Activated CD8-positive, alpha-beta memory T cell treated with anti-CD3 and anti-CD28 coated beads, Interleukin-2, amount 50 U/mL, for 24 hours (primary cell): ENCODE measurements around the gene SKI.

Experiments used
- DNase-seq: peaks from one replicate; pipeline ENCODE4 v3.0.0-alpha.2; 2020; ENCODE audit errors: extremely low read depth

The SKI gene

DNA sequence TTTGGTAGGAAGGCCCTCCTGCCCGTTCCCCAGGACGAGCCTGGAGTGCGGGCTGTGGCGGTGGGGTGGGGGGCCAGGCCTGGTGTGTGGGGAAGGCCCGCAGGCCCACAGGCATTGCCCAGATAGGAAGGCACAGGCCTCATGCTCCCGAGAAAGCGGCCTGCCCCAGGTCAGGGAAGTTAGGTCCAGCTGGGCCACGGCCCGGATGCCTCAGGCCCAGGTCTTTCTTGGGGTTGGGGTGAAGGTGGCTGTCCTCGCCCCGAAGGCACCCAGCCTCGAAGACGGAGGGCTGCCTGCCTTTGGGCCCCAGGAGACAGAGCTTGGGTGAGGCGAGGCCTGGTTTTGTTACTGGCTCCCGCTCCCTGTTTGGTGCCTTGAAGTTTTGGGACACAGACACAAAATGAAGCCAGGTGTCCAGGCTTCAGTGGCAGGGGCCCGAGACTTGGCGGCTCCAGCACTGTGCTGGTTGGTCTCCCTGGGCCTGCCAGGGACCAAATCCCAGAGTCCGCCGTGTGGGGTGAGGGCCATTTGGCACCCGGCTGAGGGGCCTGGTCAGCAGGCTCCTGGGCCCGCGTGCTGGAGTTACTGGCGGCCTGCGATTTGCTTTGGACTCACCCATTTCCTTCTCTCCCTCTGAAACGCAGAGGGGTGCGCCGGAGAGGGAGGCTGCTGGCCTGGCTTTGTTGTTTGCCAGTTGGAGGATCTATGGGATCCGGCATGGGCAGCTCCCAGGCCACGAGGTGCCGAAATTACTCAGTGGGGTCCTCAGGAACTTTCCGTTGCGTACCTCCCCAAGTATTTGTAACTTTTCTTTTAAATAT is 2.0 kb downstream of the SKI start:
- no peak for DNase-seq

DNA sequence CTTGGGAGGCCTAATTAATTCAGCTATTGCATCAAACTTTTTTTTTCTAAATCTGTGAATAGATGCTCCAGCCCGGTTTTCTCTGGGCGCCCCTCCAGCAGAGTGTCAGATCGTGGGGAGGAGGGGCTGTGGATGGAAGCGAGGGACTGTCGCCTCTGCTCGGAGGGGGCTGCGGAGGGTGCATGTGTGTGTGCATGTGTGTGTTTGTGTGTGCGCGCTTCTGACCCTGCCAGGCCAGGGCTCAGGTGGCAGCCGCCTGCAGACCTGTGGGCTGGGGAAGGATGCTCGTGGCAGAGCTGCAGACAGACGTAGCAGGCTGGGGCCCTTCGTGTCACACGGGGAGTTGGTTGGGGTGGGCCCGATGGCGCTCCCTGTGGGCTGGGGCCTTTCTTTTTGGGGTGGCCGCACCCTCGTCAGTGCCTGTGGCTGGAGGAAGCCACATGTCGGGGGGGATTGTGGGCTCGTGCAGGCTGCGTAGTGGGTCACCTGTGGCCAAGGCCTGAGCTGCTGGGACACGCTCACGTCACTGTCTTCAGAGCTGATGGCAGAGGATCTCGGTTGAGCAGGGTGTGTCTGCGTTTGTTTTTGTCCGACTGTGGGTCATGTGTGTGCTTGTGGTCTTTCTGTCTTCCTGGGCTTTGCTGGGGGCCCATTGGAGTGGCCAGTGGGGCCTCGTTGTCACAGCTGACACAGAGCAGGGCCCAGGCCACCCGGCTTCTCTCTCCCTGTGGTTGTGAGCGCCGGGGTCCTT is 2.8 kb downstream of the SKI start:
- no peak for DNase-seq

DNA sequence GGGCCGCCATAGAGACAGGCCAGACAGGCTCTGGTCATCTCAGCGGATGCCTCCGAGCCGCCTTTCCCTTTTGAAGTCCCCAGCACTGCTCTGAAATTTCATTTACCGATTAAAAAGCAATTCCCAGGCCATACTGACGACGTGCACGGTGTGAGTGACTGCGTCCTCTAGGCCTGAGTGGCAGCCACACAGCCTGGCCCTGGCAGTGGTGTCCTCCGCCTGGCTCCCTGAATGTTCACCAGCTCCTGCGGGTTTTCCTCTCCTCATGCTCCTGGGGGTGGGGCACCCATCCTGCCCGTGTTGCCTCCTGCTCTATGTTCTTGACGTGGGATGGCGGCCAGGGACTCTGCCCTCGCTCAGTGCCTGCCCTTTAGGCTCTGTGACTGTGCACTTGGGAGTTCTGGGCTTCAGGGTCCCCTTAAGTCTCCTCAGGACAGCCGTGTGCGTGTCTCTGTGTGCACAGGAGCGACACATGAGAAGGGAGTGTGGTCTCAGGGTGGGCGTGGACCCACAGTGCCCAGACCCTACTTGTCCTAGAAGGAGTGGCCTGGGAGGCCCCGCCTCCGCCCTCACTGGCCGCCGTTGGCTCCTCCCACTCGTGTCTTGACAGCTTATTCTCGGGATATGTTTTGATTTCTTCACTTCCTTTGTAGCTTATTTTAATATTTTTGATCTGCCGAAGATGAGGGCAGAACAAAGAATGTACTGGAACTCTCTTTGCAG is 3.6 kb downstream of the SKI start:
- no peak for DNase-seq

DNA sequence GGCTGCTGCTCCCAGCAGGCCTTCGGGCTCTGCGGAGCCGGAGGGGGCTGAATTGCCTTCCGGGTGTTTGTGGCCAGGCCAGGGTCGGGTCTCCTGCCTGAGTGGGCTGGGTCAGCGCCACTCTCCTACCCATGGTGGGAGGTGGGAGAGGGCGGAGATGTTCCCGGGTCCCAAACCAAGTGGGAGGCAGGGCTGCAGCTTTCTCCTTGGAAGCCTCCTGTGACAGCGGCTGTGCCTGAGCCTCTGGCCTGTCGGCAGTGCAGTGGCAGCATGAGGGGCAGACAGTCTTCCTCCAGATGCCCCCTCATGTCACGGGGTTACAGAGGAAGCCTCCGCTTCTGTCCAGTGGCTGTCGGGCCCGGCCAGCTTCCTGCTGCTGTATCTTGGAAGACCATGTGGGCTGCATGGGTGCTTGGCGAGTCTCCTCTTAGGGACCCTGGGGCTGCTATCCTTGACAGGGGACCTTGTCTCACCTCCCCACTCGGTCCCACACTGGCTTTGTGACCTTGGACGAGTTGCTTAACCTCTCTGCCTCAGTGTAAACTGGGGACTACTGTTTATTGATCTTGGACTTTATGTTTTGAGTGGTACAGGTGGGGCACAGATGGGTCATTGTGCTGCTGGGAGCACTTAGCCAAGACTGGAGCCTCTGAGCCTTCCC is 4.3 kb downstream of the SKI start:
- no peak for DNase-seq

DNA sequence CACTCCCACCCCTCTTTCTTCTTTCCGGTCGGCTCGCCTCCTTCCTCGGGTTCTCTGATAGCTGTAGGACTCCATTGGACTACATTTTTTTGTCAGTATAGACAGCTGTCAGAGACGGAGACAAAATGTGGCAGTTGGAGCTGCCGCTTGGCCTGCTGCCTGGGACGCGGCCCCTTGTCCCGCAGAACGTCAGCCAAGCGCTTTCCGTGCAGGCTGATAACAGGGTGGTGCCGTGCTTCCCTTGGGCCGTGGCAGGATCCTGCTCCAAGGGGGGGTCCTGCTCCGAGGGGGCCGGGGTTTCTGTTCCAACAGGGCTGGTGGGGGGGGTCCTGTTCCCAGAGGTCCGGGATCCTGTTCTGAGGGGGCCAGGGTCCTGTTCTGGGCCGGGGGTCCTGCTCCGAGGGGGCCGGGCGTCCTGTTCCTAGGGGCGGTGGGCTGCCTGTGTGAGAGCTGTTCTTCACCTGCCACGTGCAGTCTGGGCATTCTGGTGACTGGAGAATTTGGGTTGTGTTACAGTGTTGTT is 4.9 kb downstream of the SKI start:
- DNase-seq, result no peak

DNA sequence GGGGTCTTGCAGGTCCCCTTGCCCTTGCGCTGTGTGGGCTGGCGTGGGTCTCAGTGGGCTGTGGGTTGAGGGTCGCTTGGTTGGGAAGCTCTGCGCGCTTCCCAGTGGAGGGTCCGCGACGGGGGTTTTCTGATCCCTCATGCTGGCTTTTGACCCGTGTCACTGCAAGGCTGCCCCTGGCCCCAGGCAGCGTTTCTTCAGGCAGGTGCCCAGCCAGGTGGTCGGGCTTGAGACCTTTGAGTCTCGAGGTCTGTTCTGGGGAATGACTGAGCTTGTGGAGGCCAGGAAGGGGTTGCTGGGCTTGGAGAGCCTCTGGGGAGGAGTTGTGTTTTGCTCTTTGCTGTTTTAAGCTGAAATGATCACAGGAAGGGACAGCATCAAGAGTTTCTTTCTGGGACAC is 5.3 kb downstream of the SKI start:
- no peak for DNase-seq

DNA sequence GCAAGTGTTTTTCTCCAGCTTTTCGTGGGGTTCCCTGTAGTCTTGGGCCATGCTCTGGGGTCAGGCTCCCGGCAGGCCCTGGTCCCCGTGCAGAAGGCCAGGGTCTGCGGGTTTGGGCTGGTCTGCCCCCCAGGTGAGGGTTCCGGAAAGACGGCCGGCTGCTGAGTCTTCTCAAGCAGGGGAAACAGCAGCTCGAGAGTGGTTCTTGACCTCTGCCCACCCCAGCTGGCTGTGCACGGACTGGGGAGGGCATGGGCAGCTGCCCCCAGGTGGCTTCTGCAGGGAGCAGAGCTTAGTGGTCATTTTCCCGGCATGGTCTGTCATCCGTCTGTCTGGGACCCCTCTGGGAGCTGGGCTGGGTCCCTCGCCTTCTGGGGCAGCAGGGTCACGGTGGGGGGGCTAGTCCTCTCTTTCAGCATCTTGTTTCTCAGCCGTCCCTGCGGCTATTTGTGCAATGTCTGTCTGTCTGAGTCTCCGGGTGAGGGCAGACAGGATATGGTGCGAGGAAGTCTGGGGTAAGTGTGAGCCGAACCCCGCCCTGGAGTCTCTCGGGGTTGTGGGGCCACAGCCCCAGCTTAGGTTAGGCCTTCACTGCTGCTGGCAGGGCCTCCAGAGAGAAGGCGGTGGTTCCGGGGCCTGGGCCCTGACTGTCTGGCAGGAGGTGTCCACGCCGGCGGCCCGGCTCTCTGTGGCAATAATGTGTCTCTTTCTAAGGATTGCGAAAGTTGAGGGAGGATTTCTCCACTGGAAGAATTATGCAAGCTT is 6.1 kb downstream of the SKI start:
- no peak for DNase-seq

DNA sequence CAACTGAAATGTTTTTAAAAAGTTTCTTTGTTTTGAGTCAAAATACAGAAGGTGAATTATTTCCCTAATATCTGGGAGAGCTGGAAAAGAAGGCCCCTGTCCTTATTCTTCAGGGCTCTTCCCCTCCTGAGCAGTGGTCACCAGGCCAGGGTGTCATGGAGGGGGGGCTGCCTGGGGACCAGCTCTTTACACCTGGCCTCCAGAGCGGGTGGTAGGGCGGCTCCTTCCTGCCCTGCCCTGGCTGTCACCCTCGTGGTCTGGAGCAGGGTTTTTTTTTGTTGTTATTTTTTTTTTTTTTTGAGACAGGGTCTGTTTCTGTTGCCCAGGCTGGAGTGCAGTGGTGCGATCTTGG is 6.6 kb downstream of the SKI start:
- DNase-seq, result no peak

DNA sequence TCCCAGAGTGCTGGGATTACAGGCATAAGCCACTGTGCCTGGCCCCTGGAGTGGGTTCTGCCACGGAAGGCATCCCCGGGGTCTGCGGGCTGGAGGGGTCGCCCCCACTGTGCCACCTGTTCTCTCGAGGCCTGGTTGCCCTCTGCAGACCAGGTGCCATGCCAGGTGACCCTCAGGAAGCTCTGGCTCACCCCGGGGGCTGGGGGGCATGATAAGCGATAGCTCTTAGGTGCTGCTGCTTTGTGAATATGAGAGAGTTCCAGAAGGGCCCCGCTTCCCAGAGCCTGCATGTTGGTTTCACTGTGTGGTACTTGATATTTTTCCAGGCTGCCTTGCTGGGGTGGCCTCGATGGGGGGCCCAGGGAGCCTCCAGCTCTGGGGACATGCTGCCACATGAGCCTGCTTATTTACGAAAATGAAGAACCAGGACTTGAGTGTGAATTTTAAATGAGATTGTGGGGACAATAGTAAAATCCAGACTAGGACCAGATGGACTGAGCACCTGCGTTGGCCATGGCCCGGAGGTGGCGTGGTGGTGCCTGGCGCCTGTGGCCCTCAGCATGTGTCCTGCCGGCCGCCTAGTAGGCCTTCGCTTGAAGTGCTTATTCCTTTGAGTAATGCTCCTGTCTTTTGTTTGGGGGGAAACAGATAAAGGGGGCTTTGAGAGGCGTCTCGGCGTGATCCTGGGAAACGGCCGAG is 7.3 kb downstream of the SKI start:
- no peak for DNase-seq

DNA sequence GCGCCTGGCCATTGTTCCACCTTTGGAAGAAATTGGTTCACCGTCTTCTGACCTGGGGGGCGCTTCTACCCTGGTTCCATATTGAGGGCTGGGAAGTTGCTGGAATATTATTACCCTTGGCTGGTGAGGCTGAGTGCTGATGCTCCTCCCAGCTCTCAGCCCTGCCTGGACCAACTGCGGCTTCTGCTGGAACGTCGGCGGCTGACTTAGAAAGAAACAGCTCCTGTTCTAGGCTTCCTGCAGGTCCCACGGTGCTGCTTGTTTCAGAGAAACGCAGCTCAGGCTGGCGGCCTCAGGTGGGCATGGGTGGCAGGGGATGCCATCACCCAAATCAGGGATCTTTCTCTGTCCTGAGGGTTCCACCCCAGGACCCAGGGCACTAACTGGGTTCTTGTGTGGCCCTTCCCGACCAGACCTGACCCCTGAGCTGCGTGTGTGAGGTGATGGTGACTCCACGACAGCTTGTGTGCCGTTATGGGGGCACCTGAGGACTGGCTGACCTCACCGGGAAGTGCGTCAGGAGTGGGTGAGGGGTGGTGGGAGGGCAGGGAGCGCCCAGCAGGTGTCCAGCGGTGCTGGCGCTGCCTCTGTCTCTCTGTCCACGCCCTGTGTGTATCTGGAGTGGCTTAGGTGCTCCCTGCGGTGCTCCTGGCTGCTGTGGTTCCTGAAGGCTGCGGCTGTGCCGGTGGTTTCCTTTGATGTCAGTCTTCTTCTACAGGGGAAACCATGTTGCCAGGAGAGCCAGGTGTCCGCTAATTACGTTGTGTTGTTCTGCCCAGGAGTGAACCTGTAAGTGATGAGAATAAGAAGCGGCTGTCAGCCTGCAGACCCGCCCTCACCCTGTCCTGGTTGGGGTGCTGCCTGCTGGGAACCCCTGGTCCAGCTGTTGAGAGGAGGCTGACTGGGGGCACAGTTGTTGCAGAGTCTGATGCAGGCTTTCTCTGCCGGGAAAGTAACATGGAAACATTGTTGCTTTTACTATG is 8.9 kb downstream of the SKI start:
- no peak for DNase-seq

DNA sequence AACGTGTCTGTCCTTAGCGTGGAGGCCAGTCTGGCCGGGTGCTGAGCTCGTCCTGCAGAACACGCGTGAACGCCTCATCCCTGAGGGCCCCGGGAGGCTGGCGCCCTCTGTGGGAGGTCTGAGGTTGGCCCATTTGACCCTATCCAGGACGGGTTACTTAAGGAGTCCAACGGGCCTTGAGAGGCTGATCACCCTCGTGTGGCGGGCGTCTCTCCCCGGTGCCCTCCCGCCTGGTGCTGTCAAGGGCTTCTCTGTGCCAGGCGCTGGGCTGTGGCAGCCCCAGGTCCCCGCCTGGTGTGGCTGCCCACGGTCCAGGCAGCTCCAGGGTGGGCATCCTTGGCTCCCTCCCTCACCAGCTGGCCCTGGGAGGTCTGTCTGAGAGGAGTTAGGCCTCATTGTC is 9.7 kb downstream of the SKI start:
- DNase-seq, result no peak

DNA sequence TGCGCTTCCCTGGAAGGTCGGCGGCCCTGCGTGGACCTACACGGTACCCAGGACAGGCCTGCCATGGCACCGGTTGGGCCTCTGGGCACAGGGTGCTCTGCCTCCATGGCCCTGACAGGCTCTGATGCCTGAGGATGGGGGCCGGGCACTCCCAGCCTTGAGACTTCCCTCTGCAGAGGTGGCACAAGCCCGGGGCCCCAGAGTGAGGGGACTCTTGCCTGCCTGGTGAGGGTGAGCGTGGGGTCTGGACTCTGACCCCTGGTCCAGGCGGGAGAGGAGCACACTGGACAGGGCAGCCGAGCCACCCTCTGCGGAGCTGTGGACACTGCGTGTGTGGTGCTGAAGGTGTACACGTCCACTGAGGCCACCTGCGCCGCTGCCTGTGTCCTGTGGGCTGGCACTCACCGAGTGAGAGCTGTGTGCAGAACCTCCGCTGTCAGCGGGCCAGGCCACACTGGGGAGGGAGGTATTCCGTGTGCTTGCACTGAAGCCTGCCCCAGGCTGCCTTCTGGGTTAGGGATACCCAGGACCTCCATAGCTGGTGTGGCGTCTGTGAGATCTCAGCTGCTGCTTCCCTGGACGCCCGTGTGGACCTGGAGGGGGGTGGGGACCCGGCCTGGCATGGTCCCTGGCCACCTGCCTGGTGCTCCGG is 10.4 kb downstream of the SKI start:
- DNase-seq, result no peak

DNA sequence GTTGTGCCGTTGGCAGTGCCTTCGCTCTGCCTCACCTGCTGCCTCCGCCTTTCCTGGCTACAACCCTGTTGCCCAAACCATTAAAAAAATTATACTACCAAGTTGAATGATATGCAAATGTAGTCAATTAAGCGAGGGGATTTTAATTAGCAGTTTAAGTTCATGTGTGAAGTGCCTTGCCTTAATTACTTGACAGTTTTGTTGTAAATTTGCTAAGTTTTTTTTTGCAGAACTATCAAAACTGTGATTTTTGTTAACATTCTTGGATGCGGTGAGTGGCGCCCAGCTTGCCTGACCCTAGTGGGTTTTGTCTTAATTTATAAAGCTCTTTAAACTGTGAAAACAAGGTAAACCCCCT is 10.9 kb downstream of the SKI start:
- no peak for DNase-seq

DNA sequence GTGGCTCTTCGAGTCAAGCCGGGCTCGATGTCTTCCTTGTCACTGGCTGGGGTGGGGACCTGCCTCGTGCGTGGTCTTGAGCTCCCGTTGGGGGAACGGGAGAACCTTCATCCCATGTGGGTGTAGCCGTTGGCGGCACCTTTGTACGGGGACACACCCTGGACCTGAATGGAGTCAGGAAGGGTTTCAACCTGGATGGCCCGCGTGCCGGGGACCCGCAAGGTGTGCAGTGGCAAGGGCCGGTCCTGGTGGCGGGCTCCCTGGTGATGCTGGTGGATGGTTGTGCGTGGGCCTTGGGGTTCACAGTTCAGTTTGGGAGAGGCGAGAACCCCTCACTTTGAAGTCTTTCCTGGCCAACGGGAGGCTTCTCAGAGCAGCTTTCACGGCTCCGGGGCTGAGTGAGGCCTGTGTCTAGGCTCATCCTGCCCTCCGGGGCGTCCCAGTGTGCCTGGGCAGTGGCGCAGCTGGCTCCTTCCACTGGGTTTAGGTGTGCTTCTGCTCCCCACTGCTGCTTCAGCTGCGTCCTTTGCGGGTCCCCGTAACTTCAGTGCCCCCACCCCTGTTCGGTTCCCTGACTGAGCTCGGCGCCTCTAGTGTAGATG is 11.4 kb downstream of the SKI start:
- DNase-seq, result no peak

DNA sequence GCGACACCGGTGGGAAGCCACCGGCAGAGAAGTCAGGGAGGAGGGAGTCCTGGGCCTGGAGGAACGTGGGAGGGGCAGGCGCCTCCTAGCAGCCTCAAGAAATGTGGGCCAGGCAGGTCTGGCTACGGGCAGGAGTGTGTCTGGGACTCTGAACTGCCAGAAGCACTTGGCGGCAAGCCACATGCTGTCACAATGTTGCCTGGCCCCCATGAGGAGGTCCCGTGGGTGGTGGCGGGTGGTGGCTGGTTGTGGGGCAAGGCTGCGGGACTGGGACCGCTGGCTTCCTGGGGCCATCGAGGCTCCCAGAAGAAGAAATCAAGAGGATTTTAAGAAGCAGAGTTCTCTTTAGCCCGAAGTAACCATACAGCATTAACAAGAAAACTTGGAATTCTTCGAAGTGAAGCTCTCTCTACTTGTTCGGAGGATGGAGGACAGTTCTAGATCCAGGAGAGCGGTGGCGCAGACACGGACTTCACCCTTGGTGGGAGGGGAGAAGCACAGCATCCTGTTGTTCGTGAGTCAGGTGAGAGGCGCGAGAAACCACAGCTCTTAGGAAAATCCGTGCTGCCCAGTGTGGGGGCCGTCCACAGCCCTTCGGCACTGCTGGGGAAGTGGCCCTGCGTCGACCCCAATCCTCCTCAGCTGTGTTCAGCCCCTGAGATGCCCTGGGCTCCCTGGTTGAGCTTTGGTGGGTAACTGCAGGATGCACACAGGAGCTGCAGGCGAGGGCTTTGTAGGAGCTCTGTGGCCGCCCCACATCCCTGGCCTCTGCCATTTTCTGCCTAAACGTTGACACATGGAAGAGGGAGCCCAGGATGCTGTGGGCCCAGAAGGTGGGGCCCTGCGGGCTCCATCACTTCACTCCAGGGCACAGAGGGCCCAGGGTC is 12.4 kb downstream of the SKI start:
- DNase-seq, result no peak

DNA sequence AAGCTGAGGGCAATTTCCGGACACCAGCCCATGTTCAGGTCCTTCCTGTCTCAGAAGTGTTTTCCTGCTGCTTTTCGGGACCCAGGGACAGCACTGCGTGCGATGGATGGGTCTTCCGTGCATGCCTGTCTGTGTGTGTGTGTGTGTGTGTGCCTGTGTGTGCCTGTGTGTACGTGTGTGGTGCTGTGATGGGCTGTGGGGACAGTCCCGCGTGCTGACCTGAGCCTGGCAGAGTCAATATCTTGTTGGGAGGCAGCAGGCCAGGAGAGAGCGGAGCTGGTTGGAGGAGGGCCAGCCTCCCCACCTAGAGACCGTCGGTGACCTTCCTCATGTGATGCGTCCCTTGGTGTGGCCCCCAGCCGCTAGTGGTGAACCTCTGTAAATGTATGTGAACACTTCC is 13.7 kb downstream of the SKI start:
- DNase-seq, result no peak
